HFF-Myc (cell line): ENCODE results near the gene NT5C2.
"Not testable (repeated sequence)": the region's sequence is repeated elsewhere in the genome, so short reads cannot be mapped to it uniquely, and the experiment has no call there.

Experiments
- DNase-seq: peaks from one replicate; pipeline ENCODE4 v3.0.0-alpha.2; 2011; ENCODE audit warnings: low read depth; ENCODE audit errors: extremely low read depth
- H3K4me3 ChIP-seq: replicated peaks from 2 replicates; pipeline ENCODE4 v1.5.1; 2011; ENCODE audit warnings: low read depth, mild to moderate bottlenecking, control low read depth, low read length
- TF ChIP-seq, protein P1 (sequence below): IDR thresholded peaks from 2 replicates; pipeline ENCODE4 v1.5.1; 2012; ENCODE audit warnings: mild to moderate bottlenecking, low read depth, low read length, control low read depth; ENCODE audit errors: missing control alignments

NT5C2 gene

DNA sequence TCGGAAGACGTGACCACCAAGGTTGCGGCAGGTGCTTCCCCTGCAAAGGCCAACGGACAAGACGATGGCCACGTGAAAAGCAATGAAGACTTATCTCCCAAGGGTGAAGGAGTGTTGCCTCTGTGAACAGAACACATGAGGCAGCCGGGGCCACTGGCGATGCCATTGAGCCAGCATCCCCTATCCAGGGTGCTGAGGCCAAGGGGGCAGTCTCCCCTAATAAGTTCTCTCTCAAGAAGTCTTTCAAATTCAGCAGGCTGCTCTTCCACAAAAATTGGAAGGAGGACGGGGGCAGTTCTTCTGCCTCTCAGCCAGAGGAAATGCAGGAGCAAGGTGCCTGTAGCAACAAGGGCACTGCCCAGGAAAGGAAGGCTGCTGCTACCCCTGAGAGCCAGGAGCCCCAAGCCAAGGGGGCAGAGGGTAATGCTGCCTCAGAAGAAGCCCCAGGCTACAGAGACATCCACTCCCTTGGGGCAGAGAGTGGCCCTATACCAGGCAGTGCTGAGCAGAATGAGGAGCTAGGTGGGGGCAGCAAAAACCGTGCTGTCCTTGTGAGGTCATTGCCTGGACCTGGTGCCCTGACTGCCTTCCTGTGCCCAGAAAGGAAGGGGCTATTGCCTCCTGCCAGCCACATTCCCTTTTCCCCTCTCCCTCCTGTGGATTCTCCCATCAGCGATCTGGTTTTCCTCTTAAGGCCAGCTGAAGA is 17.3 kb downstream of the NT5C2 start:
- TF ChIP-seq, protein P1, sequence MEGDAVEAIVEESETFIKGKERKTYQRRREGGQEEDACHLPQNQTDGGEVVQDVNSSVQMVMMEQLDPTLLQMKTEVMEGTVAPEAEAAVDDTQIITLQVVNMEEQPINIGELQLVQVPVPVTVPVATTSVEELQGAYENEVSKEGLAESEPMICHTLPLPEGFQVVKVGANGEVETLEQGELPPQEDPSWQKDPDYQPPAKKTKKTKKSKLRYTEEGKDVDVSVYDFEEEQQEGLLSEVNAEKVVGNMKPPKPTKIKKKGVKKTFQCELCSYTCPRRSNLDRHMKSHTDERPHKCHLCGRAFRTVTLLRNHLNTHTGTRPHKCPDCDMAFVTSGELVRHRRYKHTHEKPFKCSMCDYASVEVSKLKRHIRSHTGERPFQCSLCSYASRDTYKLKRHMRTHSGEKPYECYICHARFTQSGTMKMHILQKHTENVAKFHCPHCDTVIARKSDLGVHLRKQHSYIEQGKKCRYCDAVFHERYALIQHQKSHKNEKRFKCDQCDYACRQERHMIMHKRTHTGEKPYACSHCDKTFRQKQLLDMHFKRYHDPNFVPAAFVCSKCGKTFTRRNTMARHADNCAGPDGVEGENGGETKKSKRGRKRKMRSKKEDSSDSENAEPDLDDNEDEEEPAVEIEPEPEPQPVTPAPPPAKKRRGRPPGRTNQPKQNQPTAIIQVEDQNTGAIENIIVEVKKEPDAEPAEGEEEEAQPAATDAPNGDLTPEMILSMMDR, result no peak
- DNase-seq, result no peak
- H3K4me3 ChIP-seq, result no peak overlapping the region

DNA sequence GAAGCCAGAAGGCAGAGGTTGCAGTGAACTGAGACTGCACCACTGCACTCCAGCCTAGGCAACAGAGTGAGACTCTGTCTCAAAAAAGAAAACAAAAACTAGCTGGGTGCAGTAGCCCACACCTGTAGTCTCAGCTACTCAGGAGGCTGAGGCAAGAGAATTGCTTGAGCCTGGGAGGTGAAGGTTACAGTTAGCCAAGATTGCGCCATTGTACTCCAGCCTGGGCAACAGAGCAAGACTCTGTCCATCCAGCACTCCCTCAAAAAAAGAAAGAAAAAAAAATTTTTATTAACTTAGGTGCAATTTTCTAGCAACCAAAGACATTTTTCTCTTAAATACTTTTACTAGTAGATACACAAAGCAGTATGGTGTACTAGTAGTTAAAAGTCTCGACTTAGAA is 18.7 kb downstream of the NT5C2 start:
- not testable (repeated sequence) for H3K4me3 ChIP-seq, DNase-seq

DNA sequence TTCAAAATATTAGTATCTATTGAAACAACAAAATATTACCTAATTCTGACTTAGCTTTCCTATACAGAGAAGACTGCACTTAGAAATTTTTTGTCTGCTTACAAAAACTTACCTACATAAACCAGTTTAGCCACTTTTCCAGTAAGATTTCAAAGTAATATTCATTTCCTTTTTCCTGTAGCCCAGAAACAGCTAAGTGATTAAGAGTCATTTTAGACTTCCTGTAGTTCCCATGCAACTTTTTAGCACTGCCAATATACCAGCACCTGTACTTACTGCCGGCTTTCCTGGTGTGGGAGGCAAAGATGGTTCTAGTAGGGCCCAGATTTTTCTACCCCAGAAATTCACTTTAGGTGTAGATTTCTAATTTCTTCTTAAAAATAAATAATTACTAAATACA is 21.8 kb downstream of the NT5C2 start:
- H3K4me3 ChIP-seq, result no peak overlapping the region
- no peak for DNase-seq
- TF ChIP-seq, protein P1, result no peak

DNA sequence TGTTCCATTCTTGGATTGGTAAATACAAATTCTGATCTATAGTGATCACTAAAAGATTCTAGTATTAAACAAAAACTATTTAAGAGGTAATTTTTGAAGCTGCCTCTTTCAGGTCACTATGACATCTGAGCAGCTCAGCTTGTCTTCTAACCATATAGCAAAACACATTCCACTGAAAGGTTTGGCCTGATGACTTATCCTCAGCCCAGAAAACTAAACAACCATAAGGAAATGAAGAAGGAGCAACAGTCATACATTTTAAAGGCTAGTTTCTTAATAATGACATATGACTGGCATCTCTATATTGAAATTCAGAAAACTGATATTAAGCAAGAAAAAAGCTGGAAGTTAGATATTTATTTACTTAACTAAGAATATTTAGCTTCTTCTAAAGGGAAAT is 24.6 kb downstream of the NT5C2 start:
- TF ChIP-seq, protein P1, result no peak
- no peak overlapping the region for H3K4me3 ChIP-seq
- DNase-seq, result no peak

DNA sequence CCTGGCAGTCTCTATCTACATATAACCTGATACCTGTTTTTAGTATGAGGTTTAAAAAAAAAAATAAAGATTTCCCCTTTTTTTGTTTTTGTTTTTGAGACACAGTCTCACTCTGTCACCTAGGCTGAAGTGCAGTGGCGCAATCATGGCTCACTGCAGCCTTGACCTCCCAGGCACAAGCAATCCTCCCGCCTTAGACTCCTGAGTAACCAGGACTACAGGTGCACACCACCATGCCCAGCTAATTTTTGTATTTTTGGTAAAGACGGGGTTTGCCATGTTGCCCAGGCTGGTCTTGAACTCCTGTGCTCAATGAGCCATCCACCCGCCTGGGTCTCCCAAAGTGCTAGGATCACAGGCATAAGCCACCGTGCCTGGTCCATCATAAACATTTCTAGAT is 25.5 kb downstream of the NT5C2 start:
- H3K4me3 ChIP-seq, DNase-seq: not testable (repeated sequence)

DNA sequence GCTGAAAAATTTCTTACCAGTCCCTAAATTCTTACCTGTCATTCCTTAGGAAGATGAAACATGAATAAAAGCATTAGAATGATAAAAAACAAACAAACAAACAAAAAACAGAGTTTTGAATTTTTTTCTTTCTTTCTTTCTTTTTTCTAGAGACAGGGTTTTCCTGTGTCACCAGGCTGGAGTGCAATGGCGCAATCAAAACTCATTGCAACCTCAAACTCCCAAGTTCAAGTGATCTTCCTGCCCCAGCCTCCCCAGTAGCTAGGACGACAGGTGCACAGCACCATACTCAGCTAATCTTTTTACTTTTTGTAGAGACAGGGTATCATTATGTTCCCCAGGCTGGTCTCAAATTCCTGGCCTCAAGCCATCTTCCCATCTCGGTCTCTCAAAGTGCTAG is 26.5 kb downstream of the NT5C2 start:
- TF ChIP-seq, protein P1, result no peak

DNA sequence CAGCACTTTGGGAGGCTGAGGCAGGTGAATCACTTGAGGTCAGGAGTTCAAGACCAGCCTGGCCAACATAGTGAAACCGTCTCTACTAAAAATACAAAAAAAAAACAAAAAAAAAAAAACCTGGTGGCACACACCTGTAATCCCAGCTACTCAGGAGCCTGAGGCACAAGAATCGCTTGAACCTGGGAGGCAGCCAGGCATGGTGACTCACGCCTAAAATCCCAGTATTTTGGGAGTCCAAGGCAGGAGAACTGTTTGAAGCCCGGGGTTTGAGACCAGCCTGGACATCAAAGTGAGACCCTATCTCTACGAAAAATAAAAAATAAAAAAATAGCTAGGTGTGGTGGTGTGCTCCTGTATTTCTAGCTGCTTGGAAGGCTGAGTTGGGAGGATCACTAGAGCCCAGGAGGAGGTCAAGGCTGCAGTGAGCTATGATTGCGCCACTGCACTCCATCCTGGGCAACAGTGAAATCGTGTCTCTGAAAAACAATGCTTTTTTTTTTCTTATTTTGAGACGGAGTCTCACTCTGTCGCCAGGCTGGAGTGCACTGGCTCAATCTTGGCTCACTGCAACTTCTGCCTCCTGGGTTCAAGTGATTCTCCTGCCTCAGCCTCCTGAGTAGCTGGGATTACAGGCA is 29.2 kb downstream of the NT5C2 start:
- not testable (repeated sequence) for H3K4me3 ChIP-seq, DNase-seq

More for the DNA sequence above, 26.5 kb downstream of the NT5C2 start:
- no peak for DNase-seq
- H3K4me3 ChIP-seq, result no peak overlapping the region

DNA sequence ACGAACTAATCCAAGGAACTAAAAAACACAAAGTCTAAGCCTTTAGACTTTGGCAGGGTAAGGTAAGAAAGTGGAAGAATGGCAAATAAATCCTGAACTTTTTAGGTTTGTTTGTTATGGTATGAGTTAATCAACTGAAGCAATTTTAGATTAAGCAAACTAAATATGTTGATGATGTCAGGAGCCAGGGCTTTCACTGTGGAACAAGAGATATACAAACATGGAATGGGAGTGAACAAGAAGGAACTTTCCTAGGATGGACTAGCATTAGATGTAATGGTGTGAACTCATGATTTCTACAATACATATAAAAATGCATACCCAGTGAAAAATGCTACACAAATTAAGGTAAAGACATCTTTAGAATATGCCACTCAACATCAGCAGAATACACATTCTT is 35.8 kb downstream of the NT5C2 start:
- TF ChIP-seq, protein P1, result no peak
- no peak overlapping the region for H3K4me3 ChIP-seq
- no peak for DNase-seq
